HTR-8/SVneo (cell line): Measurements from ENCODE around the gene TXNDC16.

Experiments
- DNase-seq: peaks from one replicate; pipeline ENCODE4 v3.0.0; 2011; ENCODE audit warnings: low spot score, mixed read lengths; ENCODE audit not compliant: insufficient read length
- FAIRE-seq: peaks from 2 replicates; lab custom pipeline; 2011; peaks lifted over from hg19 to GRCh38; lab: Jason Lieb, UNC

Gene TXNDC16

GRCh38 chr14:52457411-52457810 lies 94.9 kb downstream of the TXNDC16 start:
- FAIRE-seq (no peak), DNase-seq (no peak)

- peak; percentile 4 for FAIRE-seq
- DNase-seq: no peak
Measured at GRCh38 chr14:52455291-52456088, 96.8 kb downstream of the TXNDC16 start.

- DNase-seq (no peak), FAIRE-seq (peak; percentile 40)
Measured at GRCh38 chr14:52447236-52447635, 105.1 kb downstream of the TXNDC16 start.

GRCh38 chr14:52446355-52446754 lies 106.0 kb downstream of the TXNDC16 start:
- no peak for DNase-seq
- peak; percentile 60 for FAIRE-seq

- DNase-seq (no peak), FAIRE-seq (no peak)
Measured at GRCh38 chr14:52443506-52443905, 108.8 kb downstream of the TXNDC16 start.

- no peak for DNase-seq
Measured at GRCh38 chr14:52442602-52443001, 109.7 kb downstream of the TXNDC16 start.

GRCh38 chr14:52442166-52442565 lies 110.1 kb downstream of the TXNDC16 start:
- FAIRE-seq (peak; percentile 58), DNase-seq (no peak)

More at GRCh38 chr14:52442602-52443001, 109.7 kb downstream of the TXNDC16 start:
- FAIRE-seq: no peak

GRCh38 chr14:52439476-52439875 lies 112.8 kb downstream of the TXNDC16 start:
- FAIRE-seq: no peak
- DNase-seq: no peak

- DNase-seq: no peak
- no peak for FAIRE-seq
Measured at GRCh38 chr14:52434955-52435354, 117.3 kb downstream of the TXNDC16 start.

GRCh38 chr14:52430474-52430873 lies 121.8 kb downstream of the TXNDC16 start:
- DNase-seq (no peak), FAIRE-seq (no peak)

- no peak for FAIRE-seq
- DNase-seq: no peak
Measured at GRCh38 chr14:52429451-52429850, 122.9 kb downstream of the TXNDC16 start.

- no peak for FAIRE-seq
- DNase-seq: no peak
Measured at GRCh38 chr14:52427460-52427859, 124.8 kb downstream of the TXNDC16 start.

- FAIRE-seq: no peak
Measured at GRCh38 chr14:52422650-52423356, 129.5 kb downstream of the TXNDC16 start.

GRCh38 chr14:52417139-52417538 lies 135.2 kb downstream of the TXNDC16 start:
- DNase-seq (no peak), FAIRE-seq (no peak)

More at GRCh38 chr14:52422650-52423356, 129.5 kb downstream of the TXNDC16 start:
- DNase-seq: no peak

- DNase-seq: no peak
- FAIRE-seq: no peak
Measured at GRCh38 chr14:52413729-52414408, 138.4 kb downstream of the TXNDC16 start.

- DNase-seq (no peak), FAIRE-seq (no peak)
Measured at GRCh38 chr14:52412426-52412825, 139.9 kb downstream of the TXNDC16 start.

- no peak for DNase-seq
- FAIRE-seq: no peak
Measured at GRCh38 chr14:52405314-52405713, 147.0 kb downstream of the TXNDC16 start.

GRCh38 chr14:52402812-52403526 lies 149.3 kb downstream of the TXNDC16 start:
- no peak for DNase-seq
- FAIRE-seq: peak; percentile 72

- no peak for DNase-seq
Measured at GRCh38 chr14:52400846-52401245, 151.5 kb downstream of the TXNDC16 start.

GRCh38 chr14:52399921-52400595 lies 152.2 kb downstream of the TXNDC16 start:
- DNase-seq (peak; percentile 14), FAIRE-seq (no peak)

More at GRCh38 chr14:52400846-52401245, 151.5 kb downstream of the TXNDC16 start:
- FAIRE-seq: no peak
